ENCODE results near the gene AGR3.

- TF ChIP-seq, protein P1, sequence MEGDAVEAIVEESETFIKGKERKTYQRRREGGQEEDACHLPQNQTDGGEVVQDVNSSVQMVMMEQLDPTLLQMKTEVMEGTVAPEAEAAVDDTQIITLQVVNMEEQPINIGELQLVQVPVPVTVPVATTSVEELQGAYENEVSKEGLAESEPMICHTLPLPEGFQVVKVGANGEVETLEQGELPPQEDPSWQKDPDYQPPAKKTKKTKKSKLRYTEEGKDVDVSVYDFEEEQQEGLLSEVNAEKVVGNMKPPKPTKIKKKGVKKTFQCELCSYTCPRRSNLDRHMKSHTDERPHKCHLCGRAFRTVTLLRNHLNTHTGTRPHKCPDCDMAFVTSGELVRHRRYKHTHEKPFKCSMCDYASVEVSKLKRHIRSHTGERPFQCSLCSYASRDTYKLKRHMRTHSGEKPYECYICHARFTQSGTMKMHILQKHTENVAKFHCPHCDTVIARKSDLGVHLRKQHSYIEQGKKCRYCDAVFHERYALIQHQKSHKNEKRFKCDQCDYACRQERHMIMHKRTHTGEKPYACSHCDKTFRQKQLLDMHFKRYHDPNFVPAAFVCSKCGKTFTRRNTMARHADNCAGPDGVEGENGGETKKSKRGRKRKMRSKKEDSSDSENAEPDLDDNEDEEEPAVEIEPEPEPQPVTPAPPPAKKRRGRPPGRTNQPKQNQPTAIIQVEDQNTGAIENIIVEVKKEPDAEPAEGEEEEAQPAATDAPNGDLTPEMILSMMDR (IDR thresholded peaks at IDR 0.05): no peak
- no peak for TF ChIP-seq POLR2A (IDR thresholded peaks at IDR 0.05)
Observed at GRCh38 chr7:16840094-16840493, 41.7 kb downstream of the AGR3 start.

All from esophagus squamous epithelium (tissue), 4 donors.